IPS-18c (cell line): ENCODE results near the gene ICOS.

Experiments
- H3K4me3 ChIP-seq: 2 replicates; pipeline ENCODE4 v1.7.0; 2013; ENCODE audit warnings: low read depth, mild to moderate bottlenecking, low read length, moderate library complexity; ENCODE audit not compliant: insufficient read depth
- H3K9me3 ChIP-seq: one replicate; pipeline ENCODE4 v1.6.1; 2013; ENCODE audit warnings: mild to moderate bottlenecking, low read length, moderate library complexity; ENCODE audit not compliant: control insufficient read depth, insufficient read depth

ICOS gene

GRCh38 chr2:203993560-203993959, 57.0 kb downstream of the ICOS start:
- Histone ChIP-seq H3K9me3 (no peaks in the 10 kb centered on the region), H3K4me3 (no peak overlapping the region)

- Histone ChIP-seq H3K9me3 (no peaks in the 10 kb centered on the region), H3K4me3 (no peak overlapping the region)
Observed at GRCh38 chr2:203994735-203995134, 58.2 kb downstream of the ICOS start.

GRCh38 chr2:203996692-203997091, 60.1 kb downstream of the ICOS start:
- H3K9me3 ChIP-seq = no peaks in the 10 kb centered on the region
- H3K4me3 ChIP-seq = no peak overlapping the region

- Histone ChIP-seq H3K9me3 (no peaks in the 10 kb centered on the region), H3K4me3 (no peak overlapping the region)
Observed at GRCh38 chr2:203997481-203997880, 60.9 kb downstream of the ICOS start.

- no peaks in the 10 kb centered on the region for H3K9me3 ChIP-seq
- no peak overlapping the region for H3K4me3 ChIP-seq
Observed at GRCh38 chr2:203997980-203998809, 61.6 kb downstream of the ICOS start.

GRCh38 chr2:203999835-204000234, 63.3 kb downstream of the ICOS start:
- H3K4me3 ChIP-seq = no peak overlapping the region

GRCh38 chr2:204000446-204000845, 63.9 kb downstream of the ICOS start:
- no peaks in the 10 kb centered on the region for H3K9me3 ChIP-seq
- H3K4me3 ChIP-seq = no peak overlapping the region

More at GRCh38 chr2:203999835-204000234, 63.3 kb downstream of the ICOS start:
- no peaks in the 10 kb centered on the region for H3K9me3 ChIP-seq

GRCh38 chr2:204003276-204003990, 66.9 kb downstream of the ICOS start:
- Histone ChIP-seq H3K9me3 (no peaks in the 10 kb centered on the region), H3K4me3 (no peak overlapping the region)

GRCh38 chr2:204004912-204005311, 68.3 kb downstream of the ICOS start:
- H3K4me3 ChIP-seq = no peak overlapping the region

GRCh38 chr2:204005940-204006721, 69.6 kb downstream of the ICOS start:
- Histone ChIP-seq H3K9me3 (no peaks in the 10 kb centered on the region), H3K4me3 (no peak overlapping the region)

More at GRCh38 chr2:204004912-204005311, 68.3 kb downstream of the ICOS start:
- no peaks in the 10 kb centered on the region for H3K9me3 ChIP-seq

- no peaks in the 10 kb centered on the region for H3K9me3 ChIP-seq
- H3K4me3 ChIP-seq = no peak overlapping the region
Observed at GRCh38 chr2:204008352-204008751, 71.8 kb downstream of the ICOS start.

- H3K9me3 ChIP-seq = no peaks in the 10 kb centered on the region
- no peak overlapping the region for H3K4me3 ChIP-seq
Observed at GRCh38 chr2:204010628-204011560, 74.3 kb downstream of the ICOS start.
